Superior temporal gyrus (tissue), 1 donor: ENCODE results near the gene MANBA.

Experiments used
- DNase-seq: peaks from one replicate; pipeline ENCODE4 v3.0.0-alpha.2; 2016; ENCODE audit errors: extremely low spot score

MANBA gene

DNA sequence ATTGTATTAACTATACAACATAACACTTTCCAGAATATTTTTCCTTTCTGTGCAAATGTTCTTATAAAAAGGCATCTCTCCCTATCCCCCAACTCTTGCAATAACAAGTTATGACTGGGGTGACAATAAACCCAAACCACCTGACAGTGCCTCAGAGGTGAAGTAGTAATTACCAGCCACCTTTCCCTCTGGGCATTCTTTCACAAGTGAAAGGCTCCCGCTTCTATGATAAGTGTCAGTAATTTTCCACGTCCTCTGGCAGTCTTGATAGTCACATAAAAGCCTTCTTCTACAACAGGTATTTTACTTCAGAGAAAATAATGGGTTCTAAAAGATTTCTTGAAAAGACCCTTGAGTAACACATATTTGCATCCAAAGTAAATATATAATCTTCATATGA lies 82.7 kb downstream of the MANBA start:
- no peak for DNase-seq

DNA sequence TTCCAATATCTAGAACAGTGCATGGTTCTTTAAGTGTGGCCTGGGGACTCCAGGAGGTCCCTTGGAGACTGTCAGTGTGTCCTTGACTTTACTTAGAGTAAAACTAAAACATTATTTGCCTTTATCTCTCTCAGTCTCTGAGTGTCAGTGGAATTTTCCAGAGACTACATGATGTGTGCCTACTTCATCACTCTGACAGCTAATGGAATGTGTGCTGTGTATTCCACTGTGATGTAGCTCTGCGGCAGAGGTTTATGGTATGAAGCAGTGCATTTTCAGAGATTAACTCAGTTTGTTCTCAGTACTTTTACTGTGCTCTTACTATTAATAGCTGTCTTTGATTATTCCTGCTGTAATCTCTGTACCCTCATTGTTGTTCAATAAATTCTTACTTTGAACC lies 85.6 kb downstream of the MANBA start:
- no peak for DNase-seq

DNA sequence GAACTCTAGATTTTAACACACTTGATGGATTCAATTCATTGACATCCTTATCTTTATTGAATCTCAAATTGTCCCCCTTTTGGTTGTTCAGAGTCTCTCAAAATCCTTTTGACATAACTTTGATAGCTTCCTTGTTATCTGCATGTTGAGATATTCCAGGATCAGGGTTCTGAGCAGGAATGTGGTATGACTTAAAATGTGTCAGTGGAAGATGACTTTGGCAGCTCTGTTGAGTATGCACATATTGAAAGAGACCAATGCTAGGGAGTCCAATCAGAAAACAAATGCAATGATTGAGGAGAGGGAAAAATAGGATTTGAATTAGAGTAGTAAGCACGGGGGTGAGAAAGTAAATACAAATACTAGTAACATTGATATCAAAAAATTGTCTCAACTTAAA lies 93.8 kb downstream of the MANBA start:
- DNase-seq = no peak

DNA sequence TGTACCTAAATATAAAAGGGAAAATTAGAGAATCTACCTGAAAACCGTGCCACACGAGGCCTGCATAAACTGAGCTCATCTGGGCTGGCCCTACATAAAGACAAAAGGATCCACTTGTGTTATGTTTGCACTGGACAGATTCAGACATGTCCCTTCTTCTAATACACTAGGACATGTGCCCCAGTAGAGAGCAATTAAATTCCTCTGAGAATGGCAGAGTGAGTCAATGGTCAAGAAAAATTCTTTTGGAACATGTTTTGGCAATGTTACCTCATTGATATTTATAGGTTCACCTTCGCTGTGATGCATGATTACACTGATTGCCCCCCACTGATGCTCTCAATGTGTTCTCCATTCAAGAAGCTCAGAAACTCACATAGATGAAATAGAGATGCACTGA lies 95.2 kb downstream of the MANBA start:
- no peak for DNase-seq

DNA sequence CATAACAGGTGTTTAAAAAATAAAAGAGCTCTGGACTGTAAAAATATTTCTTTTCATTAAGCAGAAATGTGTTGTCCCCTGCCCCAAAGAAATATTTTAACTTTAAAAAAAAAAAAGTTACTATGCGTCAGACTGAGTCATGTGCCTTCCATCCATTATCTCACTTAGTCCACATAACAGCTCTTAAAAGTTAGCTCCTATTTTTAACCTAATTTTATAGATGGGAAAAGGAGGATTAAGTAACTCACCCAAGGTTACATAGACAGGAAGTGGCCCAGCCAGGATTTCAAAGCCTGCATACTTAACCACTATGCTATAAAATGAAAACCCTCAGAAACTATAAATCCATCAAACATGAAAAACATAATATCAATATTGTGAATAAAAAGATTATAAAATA lies 97.7 kb downstream of the MANBA start:
- DNase-seq = no peak

DNA sequence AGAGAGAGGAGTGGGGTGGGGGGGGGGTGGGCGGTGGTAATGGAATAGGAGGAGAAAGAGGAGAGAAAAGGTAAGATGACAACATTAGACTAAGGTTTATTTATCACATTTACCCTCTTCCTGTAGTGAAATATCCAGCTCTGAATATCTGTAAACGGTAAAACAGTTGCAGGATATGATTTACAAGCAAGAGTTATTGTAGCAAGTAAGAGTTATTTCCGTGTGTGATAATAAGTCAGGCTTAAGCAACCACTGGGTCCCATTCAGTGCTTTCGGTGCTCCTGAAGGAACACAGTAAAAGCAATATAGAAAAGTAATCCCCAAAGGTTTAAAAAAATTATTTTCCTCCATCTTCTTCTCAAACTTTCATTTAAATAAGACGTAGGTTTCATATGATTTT lies 103.6 kb downstream of the MANBA start:
- no peak for DNase-seq

DNA sequence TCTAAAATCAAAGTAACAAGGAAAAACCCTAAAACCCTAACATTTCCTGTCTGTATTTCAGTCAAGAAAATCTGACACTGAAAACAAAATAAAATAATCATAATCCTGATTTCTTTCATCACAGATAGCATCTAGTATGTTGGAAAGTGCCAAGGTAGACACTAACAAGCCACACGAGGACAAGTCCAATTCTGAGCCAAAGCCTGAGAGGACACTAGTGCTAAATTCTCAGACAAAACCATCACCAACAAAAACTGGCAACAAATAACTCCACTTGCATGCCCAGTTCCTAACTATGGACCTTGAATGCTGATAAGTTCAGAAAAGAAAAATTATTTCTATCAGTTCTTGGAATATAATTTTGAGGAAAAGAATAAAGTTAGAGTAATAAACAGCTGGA lies 113.7 kb downstream of the MANBA start:
- no peak for DNase-seq

DNA sequence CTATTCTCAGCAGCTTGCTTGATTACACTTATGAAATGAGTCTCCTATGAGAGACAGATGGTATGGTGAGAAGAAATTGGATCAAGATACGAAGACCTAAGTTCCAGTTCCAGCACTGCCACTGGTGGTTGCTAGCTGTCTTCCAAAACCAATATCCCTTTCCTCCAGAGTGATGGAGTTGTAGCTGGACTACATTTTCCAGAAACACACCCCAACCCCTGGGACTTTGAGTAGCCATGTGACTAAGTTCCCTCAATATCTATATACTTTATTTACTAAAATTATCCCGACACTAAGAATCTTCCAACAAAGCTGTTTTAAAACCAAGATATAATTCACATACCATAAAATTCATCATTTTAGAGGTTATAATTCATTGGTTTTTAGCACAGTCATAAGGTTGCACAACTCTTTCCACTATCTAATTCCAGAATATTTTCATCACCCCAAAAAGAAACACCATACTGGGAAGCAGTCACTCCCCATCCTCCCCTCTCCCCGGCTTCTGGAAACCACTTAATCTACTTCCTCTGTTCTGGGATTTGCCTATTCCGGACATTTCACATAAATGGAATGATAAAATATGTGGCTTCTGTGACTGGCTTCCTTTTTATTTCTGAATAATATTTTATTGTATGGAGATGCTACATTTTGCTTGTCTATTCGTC lies 118.0 kb downstream of the MANBA start:
- peak; percentile 53 for DNase-seq

DNA sequence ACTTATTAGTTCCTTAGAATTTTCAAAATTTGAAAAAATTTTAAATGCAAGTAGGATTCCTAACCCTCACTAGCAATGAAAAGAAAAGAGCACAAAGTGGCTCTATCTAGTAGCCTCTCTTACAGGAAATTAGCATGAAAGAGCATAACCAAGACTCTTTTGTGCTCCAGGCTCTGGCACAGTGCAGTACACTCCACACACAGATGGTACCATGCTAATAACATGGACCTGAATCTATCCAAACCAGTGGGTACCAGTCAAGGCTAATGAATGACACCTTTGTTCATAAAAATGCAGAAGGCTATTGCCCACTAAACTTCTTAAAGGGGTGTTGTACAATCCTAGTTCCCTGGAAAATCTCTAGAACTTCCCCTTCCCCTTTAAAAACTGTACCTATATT lies 119.0 kb downstream of the MANBA start:
- peak; percentile 91 for DNase-seq

DNA sequence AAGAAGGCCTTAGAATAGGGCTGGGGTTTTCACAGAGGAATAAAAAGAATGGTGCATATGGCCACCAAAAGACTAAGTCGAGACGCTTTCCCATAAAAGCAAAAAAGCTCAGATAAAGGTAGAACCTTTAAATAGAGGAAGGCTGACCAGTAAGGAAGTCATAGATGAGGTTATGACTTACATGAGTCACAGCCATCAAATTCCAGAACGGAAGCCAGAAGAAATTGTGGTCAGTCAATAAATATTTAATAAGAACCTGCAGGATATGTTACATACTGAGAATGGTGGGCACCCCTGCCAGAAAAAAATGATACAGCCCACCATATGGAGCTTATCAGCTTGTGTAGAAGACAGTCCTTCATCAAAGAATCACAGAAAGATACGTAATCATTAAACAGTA lies 120.1 kb downstream of the MANBA start:
- DNase-seq = no peak

DNA sequence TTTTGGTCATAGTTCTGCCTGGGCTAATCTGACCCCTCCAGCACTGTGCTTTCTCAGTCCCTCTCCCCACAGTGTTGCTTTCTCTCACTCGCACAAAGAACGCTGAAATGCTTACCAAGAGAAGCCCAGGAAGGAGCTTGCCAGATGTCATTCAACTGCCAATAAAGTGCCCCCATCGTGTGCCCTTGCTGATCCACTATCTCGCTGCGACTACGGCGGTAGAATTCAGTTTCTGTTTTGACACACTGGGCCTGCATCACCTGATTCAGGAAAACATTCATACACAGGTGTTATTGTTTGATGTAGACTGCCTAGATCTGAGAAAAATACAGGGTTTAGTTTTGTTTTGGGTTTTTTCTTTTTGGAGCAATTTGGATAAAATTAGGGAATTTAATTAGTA lies 121.2 kb downstream of the MANBA start:
- DNase-seq = no peak

DNA sequence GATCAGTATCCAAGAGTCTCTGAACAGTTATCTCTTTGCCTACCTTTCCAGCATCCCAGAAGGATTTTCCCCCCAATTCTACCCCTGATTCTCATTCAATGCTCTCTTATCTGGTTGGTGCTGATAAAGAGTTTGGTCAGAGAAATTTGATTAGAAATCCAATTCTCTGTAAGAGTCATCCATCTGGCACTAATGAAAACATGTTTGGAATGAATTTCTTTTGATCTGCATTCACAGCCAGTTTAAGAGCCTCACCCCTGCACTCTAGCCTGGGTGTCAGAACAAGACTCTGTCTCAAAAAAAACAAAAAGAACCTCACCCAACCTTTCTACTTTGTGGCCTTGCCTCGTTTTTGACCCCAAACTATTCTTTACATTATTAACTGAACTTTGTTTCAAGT lies 122.1 kb downstream of the MANBA start:
- DNase-seq = no peak

DNA sequence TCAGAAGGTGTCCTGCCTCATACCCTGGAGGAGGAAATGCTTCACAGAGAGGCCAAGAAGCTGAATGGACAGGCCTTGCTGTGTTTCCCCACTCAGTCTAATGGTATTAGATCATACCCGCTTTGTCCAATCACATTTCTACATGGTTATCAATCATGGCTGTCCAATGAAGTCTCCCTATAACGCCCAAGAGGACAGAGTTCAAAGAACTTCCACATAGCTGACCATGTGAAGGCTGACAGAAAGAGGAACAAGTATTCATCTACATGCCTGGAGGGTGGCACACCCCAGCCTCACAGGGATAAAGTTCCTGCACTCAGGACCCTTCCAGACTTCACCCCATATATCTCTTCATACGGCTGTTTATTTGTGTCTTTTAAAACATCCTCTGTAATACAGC lies 123.4 kb downstream of the MANBA start:
- DNase-seq = no peak

DNA sequence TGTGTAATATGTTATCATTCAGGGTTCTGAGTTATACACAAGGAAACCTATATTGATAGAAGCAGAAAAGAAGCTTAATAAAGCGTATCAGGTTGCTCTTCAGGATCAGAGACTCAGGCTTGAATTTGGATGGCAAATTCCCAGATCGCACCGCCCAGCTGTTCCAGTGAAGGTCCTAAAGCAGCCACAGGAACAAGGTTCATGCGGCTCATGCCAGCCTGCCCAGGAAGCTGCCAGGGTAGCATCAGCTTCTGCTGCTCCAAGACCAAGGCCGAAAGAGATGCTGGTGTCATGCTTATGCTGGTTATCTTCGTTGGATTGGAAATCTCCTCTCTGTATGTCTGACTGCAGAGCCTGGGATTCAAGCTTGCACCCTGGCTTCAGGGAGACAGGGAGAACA lies 127.7 kb downstream of the MANBA start:
- no peak for DNase-seq

DNA sequence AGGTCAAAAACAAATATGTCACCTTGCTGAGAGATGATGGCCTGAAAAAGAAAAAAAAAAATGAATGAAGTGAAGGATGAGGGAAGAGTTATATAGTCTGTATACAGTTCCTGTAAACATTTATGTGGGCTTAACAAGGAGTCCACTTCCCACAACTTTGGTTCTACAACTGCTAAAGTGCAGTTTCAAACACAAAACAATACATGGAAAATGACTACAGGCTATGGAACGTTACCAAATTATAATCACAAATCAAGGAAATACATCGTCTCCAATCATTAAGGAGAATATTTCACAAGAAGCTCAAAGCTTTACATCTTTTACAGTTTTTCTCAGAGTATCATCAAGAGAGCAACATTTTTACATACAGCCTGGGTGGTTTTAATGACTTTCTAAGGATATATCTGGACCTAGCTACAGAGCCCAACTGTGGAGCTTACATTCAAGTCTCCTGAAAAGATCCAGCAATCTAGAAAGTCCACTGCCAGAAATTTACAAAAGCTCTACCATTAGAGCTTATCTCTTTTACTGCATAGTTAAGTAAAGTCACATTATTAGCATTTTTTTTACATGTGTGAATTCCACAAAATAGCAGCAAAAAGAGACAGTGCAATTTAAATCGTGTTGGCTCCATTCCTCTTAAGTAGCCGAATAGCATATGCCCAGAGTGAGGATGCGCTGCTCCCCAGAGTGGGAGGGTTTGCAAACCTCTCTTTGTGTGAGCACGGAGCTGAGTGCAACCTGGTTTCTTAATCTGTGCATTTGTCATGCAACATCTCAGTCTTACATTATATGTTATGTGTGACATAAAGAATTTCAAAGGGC lies 128.3 kb downstream of the MANBA start:
- no peak for DNase-seq

DNA sequence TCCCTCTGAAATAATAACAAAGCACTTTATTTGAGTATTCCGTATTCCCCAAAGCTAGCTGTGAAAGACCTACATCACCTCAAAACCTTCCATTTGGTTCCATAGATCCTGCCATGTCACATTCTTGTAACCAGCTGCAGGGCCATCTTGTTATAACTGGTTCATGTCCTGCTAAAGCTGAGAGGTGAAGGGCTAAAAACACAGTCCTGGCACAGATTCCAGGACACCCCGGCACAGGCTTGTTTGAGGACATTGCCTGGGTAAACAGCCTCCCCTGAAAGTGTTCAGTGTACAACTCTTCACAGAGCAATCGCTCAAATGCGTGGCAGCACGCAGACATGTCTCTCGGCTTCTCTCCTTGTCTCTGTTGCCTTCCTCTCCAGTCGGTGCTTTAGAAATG lies 129.2 kb downstream of the MANBA start:
- DNase-seq = no peak

DNA sequence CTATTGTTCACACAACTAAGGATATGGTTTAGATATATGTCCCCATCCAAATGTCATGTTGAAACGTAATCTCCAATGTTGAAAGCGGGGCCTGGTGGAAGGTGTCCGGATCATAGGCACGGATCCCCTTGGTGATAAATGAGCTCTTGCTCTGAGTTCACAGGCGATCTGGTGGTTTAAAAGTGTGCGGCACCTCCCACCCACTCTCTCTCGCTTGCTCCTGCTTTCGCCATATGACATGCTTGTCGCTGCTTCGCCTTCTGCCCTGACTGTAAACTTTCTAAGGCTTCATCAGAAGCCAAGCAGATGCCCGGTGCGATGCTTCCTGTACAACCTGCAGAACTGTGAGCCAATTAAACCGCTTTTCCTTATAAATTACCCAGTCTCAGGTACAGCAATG lies 131.1 kb downstream of the MANBA start:
- no peak for DNase-seq

DNA sequence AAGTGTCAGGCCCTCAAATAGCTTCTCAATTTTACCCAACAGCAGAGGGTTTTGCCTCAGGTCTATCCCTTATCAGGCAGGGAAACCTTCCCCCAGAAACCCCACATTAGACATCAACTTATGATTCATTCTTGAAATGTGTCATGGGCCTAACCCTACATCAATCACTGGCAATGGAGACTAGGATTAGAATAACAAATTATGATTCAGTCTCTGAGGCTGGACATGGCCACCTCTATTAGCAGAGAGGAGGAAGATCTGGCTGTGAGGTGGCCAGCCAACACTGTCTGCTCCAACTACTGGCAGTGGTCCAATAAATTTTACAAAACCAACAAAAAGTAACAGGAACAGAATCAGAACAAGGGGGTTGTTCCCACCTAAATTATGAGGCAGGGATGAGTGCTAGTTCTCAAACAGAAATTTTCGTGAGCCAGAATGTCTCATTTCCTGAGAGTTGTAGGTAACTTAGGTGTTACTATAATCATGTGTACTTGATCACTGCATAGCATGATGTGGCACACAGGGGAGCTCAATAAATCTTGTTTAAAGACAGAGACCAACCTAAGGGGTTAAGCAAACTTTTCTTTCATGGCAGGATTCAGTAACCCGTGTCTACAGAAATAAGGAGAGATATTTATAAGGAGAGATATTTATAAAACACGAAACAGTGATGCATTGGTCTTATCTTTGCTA lies 132.8 kb downstream of the MANBA start:
- no peak for DNase-seq

DNA sequence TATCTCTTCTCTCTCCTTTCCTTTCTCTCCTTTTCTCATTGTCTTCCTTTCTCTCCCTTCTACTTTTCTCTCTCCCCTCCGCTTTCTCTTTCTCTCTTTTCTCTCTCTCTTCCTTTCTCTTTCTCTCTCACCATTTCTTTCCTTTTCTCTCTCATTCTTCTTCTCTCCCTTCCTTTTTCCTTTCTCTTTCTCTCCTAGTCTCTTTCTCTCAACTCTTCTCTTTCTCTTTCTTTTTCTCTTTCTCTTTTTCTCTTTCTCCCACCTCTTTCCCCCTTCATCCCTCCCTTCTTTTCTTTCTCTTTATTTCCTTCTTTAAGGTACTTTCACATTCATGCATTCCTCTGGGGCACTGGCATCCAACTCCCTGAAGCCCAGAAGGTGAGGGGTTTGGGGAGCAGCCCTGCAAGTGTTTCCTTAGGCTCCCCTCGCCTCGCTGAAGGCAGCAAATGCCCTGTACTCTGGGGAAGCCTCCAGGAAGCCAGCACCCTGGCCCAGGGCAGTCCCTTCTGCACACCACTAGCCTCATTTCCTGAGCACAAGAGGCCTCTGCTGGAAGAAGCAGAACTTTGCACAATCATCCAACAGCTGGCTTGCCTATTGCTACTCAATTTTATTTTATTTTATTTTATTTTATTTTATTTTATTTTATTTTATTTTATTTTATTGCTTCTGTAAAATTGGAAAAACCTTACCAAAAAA lies 135.4 kb downstream of the MANBA start:
- DNase-seq = no peak

DNA sequence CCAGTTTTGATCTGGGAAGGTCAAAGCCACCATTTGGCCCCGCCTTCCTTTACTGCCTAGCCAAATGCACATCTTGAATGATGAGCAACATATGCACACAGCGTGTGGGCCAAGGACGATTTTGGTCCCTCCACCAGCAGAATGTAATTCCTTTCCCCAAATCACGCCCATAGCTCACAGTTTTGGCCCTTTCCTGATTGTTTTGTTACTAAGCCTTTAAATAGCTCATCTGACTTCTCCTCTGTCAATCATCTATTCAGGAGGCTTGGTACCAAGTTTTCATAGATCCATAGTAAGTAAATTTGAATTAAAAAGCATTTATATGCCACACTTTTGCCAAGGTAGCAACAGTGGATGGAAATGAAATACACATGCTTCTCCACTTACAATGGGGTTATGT lies 136.3 kb downstream of the MANBA start:
- no peak for DNase-seq

DNA sequence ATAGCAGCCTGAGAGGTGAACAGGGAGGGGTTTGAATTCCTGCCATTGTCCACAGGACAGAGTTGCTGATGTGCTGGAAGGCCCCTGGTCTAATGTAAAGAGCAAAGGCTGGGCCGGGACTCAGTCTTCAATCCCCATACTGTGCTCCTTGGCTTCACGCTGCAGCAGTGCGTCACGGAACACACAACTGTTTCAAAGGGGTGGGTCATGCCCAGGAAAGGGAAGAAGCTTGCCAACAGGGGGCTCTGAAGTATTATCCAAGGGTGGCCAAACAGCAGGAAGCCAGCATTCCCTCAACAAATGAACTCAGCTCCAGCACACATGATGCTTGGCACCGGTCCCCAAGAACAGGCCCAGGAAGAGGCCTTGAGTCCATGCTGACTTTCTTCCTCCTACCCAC lies 137.1 kb downstream of the MANBA start:
- DNase-seq = no peak
